ENCODE measurements around the gene TXNDC2.
"Not testable (repeated sequence)": the region's sequence is repeated elsewhere in the genome, so short reads cannot be mapped to it uniquely, and the experiment has no call there.

The TXNDC2 gene

DNA sequence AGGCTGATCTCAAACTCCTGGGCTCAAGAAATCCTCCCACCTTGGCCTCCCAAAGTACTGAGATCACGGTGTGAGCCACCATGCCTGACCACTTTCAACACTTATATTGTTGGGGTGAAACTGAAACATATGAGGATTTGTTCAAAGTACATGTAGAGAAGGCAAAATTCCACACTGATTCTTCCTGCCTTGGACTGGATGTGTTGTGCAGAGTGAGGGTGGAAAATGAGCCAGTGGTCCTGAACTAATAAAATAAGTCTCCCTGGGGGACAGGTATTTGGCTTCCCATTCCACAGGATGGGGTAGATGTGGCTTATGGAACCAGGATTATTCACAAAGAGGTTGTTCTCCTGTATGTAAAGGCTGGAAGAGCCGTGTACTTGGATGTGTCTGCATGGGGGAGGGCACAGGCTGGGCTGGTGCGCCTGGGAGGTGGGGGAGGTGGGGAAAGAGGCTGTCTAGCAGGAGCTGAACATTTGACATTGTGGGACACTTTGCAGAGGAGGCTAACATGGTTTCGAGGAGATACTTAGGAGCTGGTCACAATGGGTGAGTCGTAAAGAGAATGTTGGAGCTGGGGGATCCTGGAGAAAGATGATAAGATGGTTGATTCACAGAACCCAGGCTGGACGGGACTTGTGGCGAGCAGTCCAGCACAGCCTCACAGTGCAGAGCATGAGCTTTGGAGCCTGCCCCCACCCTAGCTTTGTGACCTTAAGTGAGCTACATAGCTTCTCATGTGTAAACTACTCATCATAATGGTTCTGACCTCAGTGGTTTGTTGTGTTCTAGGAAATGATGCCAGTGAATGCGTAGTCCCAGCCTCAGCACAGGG, at the start of gene TXNDC2:
Gene TXNDC2 (plus strand): TSS at position 804 of the 835 bp plus-strand sequence. CDS start 708 bp downstream, outside the sequence.
- DNase-seq: no peak

DNA sequence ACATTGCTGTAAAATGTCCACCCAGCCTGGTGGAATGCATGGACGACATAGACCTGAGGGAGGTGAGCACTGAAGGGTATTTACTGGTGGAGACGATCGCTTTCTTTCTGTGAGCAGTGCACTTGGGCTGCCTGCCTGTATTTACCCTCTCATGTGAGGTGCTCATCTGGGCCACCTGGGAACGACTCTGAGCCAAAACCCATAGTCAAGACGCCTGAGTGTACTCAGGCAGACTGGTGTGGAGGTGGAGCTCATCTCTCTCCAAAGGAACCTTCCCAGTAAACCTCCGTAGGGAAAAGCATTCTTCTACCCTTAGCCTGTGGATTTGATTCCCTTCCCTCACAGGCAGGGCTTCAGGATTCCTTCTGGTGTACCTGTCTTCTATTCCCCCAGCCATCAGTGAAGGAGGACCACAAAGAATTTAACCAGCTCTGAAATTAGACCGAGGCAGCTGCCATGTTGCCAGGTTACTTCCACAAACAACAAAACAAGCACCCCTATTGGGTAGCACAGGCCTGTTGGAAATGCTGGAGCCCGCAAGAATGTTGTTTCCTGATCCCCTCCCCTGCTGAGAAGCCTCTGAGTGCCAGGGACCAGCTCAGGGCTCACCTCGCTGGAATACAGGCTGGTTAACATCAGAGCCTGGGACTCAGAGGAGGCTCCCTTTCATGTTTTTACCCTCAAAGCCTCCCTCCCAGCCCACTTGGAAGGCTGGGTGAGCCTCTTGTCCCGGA, 47.5 kb upstream of the TXNDC2 start:
- peak; percentile 25 for DNase-seq

DNA sequence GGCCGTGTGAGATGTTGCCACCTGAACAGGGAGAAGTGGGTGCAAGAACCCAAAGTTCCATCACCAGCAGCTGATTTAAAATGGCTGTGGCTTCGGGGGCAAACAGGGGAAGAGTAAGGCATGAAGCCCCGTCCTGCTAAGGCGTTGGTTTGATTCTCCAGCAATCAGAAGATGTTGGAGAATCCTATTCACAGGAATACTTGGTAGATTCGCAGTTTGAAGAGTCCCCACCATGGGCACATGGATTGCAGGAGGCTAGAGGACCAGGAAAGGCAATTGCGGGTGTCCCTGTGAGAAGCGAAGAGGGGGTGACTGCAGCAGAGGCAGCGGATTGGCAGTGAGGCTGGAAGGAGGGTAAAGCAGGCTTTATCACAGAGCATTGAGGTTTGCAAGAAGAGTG, 46.6 kb upstream of the TXNDC2 start:
- DNase-seq: no peak

DNA sequence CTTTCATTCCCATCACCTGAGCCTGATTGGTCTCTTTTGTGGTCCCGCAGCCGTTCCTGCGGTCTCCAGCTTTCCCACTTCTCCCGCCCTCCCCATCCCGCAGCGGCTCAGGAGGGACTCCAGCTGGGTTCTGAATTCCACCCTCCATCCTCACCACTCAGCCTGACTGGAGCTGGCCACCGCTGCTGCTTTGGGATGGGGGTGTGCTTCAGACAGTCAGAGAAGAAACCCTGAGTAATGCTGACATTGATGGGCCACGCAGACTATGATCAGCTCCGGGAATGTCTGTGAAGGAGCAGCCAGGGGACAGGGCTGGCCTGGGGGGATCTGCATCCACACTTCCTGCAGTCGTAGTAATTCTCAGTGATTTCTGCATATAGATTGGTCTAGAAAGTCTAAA, 45.9 kb upstream of the TXNDC2 start:
- no peak for DNase-seq

DNA sequence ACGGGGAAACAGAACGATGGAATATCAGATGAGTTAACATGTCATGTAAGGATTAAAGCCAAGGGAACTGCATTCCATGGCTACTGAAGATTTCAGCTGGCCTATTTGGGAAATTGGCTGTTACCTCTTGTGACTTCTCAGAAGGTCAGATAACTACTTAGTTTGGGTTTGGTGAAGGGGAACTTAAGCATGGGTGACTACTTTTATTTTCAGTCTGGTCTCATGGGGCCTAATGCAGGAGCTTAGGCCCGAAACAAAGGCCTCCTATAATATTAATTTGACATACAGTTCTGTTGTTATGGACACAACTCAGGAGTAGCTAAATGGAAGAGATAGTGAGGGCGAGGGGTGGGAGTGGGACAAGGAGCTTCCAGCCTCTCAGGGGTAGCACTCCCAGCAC, 44.0 kb upstream of the TXNDC2 start:
- no peak for DNase-seq

DNA sequence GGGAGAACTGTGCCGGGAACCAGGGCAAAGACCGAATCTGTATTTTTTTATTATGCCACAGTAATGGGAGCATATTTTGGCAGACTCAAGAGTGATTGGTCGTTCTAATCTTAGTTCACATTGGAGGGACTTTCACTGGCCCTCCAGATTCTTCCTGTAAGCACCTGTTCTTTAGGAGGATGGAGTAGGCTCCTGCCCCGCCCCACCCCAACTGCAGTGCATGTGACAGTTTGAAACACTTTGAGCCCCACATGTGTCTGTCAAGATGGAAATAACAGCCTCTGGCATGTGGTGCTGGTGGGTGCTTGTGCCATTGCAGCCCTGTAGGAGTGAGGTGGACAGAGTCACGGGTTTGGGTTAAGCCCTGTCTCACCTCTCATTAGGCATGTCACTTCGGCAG, 43.3 kb upstream of the TXNDC2 start:
- no peak for DNase-seq

DNA sequence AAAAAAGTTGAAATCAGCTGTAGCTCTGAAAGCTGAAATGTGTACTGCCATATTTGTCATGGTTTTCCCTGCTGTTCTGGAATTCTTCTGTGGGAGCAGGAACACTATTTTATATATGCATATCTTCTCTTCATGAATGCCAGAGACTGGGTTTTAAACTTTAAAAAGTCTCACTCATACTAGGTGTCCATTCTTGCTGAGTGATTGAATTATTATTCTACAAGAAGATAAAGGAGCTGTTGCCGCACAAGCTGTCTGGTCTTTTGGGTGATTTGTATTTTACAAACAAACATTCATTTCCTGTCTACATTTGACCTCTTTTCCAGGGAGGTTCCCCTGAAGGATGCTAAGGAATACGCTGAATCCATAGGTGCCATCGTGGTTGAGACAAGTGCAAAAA, 40.5 kb upstream of the TXNDC2 start:
- no peak for DNase-seq

DNA sequence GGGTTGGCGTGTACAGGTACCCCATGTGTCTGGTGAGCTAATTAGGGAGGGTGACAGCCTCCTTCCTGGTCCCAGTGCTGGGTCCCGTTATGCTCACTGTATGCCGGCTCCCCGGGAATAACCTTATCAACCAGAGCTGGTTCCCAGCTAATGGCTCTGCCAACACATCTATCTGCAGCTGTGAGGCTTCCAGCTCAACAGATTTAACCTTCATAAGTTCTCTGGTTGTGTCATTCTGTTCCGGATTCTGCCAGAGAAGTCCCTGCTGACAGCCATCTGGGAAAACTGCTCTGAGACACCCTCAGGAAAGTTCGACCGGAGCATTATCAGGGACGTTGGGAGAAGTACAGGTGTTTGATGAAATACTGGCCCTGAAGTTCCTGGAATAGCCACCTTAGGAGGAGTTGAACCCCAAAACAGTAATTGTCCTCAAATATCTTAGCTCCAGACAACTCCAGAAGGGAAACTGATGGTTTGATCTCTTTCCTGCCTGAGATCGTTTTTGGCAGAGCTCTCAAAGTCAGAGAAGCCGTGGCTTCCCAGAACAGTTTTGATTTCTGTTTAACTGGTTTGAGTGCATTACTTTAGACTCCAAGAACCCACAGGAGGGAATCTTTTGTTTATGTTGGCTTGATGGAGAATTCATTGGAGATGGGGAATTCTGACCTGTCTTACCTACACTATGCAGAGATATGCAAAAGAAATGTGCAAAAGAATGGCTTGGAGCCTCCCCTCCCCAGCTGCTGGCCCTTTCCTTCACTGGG, 39.4 kb upstream of the TXNDC2 start:
- DNase-seq: no peak

DNA sequence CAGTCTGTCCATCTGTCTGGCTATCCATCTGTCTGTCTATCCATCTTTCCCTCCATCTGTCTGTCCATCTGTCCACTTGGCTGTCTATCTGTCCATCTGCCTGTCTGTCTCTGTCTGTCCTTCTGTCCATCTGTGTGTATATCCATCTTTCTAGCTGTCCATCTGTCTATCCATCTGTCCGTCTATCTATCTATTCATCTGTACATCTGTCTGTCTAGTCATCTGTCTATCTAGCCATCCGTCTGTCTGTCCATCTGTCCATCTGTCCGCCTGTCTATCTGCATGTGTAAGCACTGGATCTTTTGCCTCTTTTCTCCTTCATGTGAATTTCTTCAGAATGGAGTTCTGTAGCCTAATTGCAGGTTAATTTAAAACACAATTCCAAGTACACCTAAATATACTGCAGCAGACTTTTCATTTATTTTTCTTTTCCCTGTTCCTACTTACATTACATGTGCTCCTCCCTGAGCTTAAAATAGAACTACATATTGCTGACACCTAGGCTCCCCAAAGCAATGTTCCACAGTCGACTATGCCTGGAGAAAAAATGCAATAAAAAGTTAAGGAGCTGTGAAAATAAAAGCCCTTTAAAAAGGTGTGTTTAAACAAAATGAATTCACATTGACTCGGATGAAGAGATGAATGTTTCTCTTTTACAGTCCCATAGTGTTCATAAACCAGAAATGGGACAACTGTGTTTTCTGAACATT, 37.4 kb upstream of the TXNDC2 start:
- no peak for DNase-seq

DNA sequence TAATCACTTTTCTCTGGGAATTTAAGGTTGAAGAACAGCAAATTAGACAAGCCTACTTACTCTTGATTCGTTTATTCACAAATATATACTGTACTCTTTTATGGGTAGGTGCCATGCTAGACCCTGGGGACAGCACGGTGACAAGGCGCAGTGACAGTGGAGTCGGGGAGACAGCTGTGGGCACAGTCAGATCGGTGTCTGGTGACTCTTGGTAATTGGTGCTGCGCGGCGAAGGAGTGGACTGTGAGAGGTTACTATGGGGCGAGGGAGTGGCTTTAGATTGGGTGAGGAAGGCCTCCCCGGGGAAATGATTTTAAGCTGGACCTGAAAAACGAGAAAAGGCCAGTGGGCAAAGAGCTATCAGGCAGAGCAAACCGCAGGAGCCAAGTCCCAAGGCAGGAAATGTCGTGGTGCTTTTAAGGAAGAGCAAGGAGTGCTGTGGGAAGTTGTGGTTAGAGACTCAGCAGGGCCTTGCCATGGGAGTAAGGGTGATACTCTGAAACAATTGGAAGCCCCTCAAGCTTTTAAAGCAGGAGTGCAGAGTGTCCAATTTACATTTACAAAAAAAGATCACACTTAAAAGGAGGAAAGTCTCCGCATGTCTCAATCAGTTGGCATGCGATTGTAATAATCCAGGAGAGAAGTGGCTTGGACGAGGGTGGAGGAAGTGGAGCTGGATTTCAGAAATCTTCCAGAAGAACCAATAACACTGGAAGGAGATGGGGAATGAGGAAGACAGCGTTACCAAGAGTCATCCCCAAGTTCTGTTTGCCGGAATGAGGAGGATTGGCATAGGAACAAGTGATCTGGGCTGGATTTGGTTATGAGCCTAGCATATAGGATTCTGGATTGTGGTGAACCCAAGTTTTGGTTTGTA, 36.1 kb upstream of the TXNDC2 start:
- DNase-seq: no peak

DNA sequence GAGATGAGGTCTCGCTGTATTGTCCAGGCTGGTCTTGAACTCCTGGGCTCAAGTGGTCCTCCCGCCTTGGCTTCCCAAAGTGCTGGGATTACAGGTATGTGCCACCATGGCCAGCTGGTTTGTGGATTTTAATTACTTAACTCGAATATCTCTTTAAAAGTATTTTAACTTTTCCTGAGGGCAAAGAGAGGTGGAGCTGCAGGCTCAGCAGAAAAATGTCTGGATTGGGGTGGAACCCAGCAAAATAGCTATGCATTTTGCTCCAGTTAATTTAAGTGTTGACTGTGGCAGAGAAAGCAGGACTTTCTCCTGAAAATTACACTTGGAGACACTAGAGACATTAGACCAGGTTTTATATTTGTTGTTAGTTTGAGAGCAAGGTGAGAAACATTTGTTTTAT, 35.5 kb upstream of the TXNDC2 start:
- DNase-seq: no peak

DNA sequence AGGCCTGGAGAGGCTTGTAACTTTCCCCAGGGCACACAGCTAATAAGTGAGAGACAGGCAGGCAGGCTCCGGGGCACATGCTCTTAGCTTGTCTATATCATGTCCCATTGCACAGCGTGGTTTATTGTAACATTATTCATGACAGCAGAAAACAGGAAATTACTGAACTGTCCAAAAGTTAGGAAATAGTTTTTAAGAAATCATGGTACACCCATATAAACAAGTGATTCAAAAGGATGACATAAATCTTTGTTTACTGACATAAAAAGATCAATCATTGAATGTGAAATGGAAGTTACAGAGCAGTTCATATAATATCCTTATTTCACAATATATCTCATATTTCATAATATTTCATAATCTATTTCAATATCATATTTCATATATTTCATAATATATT, 34.3 kb upstream of the TXNDC2 start:
- no peak for DNase-seq

DNA sequence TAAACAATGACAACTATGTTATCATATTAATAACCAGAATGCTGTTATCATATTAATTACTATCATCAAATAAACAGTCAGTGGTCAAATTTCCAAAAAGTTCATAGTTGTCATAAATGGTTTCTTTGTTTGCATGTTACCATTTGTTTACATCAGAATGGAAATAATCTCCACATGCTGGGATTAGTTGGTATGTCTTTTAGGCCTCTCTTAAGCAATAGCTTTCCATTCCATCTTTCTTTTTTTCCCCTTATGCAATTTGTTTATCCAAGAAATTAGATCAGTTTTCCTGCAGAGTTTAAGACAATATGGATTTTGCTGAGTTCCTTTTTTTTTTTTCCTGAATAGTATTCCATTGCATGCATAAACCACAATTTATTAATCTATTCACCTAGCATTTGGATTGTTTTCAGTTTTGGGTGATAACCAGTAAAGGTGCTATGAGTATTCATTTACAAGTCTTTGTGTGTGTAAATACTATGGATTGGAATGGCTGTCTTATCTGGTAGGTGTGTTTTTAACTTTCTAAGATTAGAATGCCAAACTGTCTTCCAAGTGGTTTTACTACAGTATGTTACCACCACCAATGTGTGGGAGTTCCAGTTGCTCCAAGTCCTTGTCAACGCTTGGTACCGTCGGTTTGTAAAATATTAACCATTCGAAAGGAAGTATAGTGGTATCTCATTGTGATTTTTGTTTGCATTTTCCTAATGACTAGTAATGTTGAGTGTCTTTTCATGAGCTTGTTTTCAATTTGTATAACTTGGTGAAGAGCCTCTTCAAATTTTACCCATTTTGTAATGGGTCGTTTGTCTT, 33.3 kb upstream of the TXNDC2 start:
- no peak for DNase-seq

DNA sequence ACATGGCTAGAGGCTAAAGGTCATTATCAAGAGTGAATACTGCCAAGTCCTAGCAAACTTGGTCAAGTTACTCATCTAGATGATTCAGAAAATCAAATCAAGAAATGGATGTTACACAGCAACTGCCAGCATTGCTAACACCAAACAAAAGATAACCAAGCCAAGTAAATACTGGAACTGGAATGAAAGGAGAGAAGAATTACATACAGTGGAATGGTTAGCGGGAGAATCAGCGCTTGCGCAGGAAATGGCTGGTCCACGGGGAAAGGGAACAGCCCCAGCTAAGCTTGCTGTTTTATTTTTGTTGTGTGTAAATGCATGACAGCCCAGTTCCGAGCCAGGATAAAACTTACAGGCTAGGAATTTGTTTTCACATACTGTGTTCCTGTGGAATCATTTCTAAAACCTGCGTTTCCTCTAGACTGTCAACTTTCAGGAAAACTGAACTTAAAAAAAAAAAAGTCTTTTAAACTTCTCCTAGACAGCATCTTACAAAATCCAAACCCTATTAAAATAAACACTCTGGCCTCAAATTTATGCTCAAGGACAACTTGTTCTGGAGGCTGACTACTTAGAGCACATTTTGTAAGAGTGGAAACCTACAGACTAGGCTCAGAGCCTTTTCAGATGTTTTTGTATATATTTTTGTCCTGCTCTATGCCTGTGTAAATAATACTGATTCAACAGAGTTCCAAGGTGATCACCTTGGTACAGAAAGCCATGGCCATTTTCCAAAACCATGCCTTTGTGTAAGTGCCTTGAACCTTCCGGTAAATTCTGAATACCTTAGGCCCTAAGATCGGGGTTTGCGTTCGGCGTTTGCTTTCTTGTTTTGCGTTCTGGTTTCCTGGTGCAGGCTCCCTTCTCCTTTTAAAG, 30.7 kb upstream of the TXNDC2 start:
- DNase-seq: no peak

DNA sequence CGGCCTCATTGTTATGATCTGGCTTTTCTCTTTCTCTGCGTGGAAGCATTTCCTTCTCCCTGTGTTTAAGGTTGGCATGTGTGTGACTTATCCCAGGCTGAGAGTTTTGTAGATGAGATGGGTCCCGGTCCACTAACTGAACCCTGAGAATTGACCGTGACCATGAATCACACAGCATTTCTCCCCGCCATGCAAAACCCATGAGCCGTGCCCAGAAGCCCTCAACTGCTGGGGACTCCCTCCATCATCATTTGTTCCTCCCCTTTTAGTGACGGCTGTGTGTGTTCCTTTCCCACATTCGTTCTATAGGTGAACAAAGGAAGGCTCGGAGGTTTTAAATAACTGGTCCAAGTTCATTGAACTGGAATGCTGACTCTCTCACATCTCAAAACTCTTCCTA, 30.1 kb upstream of the TXNDC2 start:
- DNase-seq: no peak

DNA sequence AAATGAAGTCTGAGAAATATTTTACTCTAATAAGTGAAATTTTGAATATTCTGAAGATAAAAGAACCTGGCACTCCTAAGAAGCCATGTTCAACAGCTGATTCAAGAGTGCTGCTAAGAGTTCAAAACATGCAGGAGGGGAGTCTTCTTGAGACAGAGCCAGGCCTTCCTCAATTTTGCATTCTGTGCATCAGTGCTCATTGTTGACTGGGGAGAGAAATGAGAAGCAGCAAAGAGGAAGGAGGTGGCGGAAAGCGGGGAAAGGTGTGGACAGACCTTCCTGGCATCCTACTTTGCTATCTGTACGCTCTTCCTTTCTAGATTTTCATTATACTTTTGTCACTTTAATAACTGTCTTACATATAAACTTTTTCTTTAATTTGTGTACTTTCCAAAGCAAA, 29.7 kb upstream of the TXNDC2 start:
- no peak for DNase-seq

DNA sequence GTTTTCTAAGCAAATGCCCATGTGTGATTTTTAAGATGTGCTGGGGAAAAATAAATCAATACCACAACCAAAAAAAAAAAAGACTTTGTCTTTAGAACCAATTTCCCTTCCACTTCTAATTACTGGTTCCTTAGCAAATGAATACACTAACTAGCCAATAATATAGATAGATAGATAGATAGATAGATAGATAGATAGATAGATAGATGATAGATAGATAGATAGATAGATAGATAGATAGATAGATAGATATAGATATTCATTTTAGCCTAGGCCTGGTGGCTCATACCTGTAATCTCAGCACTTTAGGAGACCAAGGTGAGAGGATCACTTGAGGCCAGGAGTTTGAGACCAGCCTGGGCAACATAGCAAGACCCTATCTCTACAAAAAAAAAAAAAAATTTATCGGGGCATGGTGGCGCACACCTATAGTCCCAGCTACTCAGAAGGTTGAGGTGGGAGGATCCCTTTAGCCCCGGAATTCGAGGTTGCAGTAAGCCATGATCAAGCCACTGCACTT, 28.2 kb upstream of the TXNDC2 start:
- DNase-seq: not testable (repeated sequence)

DNA sequence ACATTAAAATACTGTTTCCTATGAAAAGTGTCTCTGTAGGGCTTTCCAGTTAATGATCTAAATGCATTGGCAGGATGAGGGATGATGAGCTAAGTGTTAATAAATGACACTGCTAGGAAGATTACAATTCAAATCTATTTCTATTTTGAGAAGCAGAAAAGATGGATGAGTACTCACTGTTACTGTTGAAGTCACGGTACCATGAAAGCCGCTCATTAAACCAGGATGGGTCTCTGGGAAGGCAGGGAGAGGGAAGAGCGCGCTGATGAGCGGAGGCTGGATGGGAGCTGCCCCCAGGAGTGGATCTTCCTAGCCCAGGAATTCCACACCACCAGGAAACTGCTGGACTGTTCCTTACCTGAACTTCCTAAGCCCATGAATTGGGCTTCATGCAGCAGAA, 27.1 kb upstream of the TXNDC2 start:
- DNase-seq: no peak

DNA sequence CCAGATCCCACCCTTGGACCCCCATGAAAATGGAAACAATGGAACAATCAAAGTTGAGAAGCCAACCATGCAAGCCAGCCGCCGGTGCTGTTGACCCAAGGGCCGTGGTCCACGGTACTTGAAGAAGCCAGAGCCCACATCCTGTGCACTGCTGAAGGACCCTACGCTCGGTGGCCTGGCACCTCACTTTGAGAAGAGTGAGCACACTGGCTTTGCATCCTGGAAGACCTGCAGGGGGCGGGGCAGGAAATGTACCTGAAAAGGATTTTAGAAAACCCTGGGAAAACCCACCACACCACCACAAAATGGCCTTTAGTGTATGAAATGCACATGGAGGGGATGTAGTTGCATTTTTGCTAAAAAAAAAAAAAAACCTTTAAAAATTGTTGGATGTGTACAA, 26.5 kb upstream of the TXNDC2 start:
- DNase-seq: no peak

DNA sequence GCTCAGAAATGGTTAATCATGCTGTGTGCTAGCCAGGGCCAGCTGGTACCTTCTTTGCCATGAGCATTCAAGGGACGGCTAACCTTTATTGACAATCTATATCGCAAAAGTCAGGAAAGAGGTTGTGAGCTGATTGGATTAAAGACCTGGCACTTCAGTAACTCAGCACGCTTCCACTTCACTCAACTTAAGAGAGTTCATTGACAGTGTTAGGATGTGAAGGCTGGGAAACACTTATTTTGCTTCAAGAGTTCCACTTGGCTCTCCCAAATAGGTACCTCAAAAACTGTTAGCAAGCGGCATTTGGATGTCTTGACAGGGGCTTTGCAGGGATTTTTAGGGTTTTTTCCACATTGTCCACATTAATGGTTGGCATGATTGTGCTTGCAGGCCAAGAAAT, 25.1 kb upstream of the TXNDC2 start:
- DNase-seq: no peak

Measured in NCI-H748 treated with DMSO at 0.1 percent for 48 hours (cell line).